ENCODE measurements around the gene CABLES1. TPM values are rescaled to one million over a fixed set of nuclear protein-coding genes. Genes with fewer than 3 reads are reported as not detected.

CABLES1 gene
- total and polyA plus RNA-seq, 2 of the 4 experiments (the other 2 are of a cell fraction): 4.7 to 5.7 TPM

DNA sequence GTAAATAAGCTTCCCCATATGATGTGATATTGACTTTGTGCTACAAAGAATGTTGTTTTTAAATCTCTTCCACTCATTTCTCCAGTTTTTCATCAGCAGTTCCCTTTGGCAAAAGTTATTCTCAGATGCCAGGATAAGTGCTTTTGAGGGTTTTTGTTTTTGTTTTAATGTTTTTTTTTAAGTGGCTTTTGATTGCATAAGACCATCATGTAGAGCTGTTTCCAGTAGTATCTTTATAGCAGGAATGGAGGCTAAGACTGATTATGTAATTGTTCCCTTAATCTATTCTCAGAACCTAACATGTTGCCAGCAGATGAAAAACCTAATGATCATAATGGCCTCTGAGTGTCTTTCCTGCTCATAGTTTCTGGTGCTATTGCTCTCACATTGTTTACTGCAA lies 77.9 kb downstream of the CABLES1 start:
- no peak for DNase-seq
- dilution Hi-C loops (cut with HindIII; ENCODE audit: low sequenced_read_pairs, unreplicated experiment) (no loop called here), intact Hi-C loops (cut with micrococcal nuclease) (no loop called here), in situ Hi-C loops (cut with MboI; ENCODE audit: low sequenced_read_pairs) (no loop called here)
- Histone ChIP-seq H4K8ac (ENCODE audit: low read depth in 2 of 2, low read length in 2 of 2) (no peak overlapping the region), H3K14ac (replicated peaks; ENCODE audit: low read depth, low read length) (no peak overlapping the region), H4K91ac (ENCODE audit: insufficient read depth, low read depth, low read length) (no peak overlapping the region), H3K27me3 (ENCODE audit: control insufficient read depth, insufficient read depth, low read length) (no peaks in the 10 kb centered on the region), H4K20me1 (ENCODE audit: insufficient read depth, low read length) (peaks cover 6% of the 10 kb centered on the region), H3K18ac (ENCODE audit: low read depth, low read length) (peak overlapping the region; percentile 37), H2BK120ac (ENCODE audit: low read depth, low read length) (no peak overlapping the region), H2BK20ac (ENCODE audit: low read depth, low read length) (no peak overlapping the region), H3K9me3 (ENCODE audit: control insufficient read depth, insufficient read depth, low read length) (peaks cover 6% of the 10 kb centered on the region), H2BK15ac (ENCODE audit: low read depth, low read length) (no peak overlapping the region), H3K4me3 (ENCODE audit: insufficient read depth, low read depth, low read length) (no peak overlapping the region), H3K27ac (ENCODE audit: insufficient read depth, low read length) (no peak overlapping the region), H3K4me2 (ENCODE audit: low read depth, low read length) (peak overlapping the region; percentile 7; the same call in 1 of the 2 replicates), H4K5ac (ENCODE audit: low read depth, low read length) (no peak overlapping the region), H3K79me1 (ENCODE audit: low read depth in 1 of 2, low read length in 2 of 2) (peaks cover 6 to 55% of the 10 kb centered on the region in 2 experiments; a peak in 3 of 4 replicates), H3K56ac (ENCODE audit: extremely low read depth, insufficient read depth, low read length) (no peak overlapping the region), H2AFZ (replicated peaks; ENCODE audit: low read length, poor library complexity) (no peak overlapping the region), H3K9me1 (ENCODE audit: insufficient read depth, low read length) (peaks cover 25% of the 10 kb centered on the region), H3K36me3 (ENCODE audit: control insufficient read depth, insufficient read depth, low read length) (peaks cover 48% of the 10 kb centered on the region), H3K23ac (ENCODE audit: low read depth, low read length) (no peak overlapping the region), H3K4ac (ENCODE audit: low read depth, low read length) (no peak overlapping the region), H2AK5ac (ENCODE audit: low read depth, low read length) (no peak overlapping the region), H3K4me1 (ENCODE audit: control insufficient read depth, insufficient read depth, low read length) (peaks cover 14% of the 10 kb centered on the region), H3K9ac (ENCODE audit: low read depth, low read length) (no peak overlapping the region), H2AK9ac (replicated peaks; ENCODE audit: low read depth, low read length, poor library complexity) (no peak overlapping the region), H2BK5ac (ENCODE audit: low read depth, low read length, poor library complexity, severe bottlenecking) (no peak overlapping the region)
- ChIA-PET POLR2A (ENCODE audit: unreplicated experiment) (no interaction called here), CTCF (no interaction called here)
- ATAC-seq (ENCODE audit: low read depth): peak; percentile 31; the same call in 1 of the 2 replicates
- peak; percentile 50; the same call in 1 of the 2 replicates for TF ChIP-seq CEBPB (IDR thresholded peaks at IDR 0.05; ENCODE audit: low read depth, low read length)
- TF ChIP-seq, protein P1, sequence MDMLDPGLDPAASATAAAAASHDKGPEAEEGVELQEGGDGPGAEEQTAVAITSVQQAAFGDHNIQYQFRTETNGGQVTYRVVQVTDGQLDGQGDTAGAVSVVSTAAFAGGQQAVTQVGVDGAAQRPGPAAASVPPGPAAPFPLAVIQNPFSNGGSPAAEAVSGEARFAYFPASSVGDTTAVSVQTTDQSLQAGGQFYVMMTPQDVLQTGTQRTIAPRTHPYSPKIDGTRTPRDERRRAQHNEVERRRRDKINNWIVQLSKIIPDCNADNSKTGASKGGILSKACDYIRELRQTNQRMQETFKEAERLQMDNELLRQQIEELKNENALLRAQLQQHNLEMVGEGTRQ (IDR thresholded peaks at IDR 0.05; ENCODE audit: low read depth, low read length): no peak
- no peak for TF ChIP-seq POLR2A (IDR thresholded peaks at IDR 0.05; ENCODE audit: low read depth, low read length)
- no peak for TF ChIP-seq MXI1 (IDR thresholded peaks at IDR 0.05; ENCODE audit: borderline replicate concordance, low read depth, low read length)
- BruUV-seq (replicated peaks): no TSS peak
